Measurements from ENCODE around the gene WBP2NL.

GRCh38 chr22:42052765-42053164 is 54.2 kb downstream of the WBP2NL start:
- TF ChIP-seq EZH2 (IDR thresholded peaks at IDR 0.05) (no peak), POLR2AphosphoS5 (IDR thresholded peaks at IDR 0.05; ENCODE audit: borderline replicate concordance, low read depth, low read length) (no peak), FOXP2 (optimal IDR thresholded peaks at IDR 0.05; ENCODE audit: control extremely low read depth, extremely low read length, insufficient read depth) (no peak)
